HG02852 (cell line): ENCODE measurements around the gene CNPY3.
A peak's percentile ranks its signal among the peaks of the same experiment; 100 is the strongest.

Experiments used
- ATAC-seq: cut with Tn5 transposase; IDR thresholded peaks from one replicate; pipeline ENCODE4 v1.9.1; 2021; ENCODE audit warnings: mild to moderate bottlenecking, moderate library complexity; ENCODE audit not compliant: unreplicated experiment

The CNPY3 gene

GRCh38 chr6:42958125-42958524, 28.8 kb downstream of the CNPY3 start:
- no peak for ATAC-seq

- no peak for ATAC-seq
Observed at GRCh38 chr6:42959917-42960242, 30.6 kb downstream of the CNPY3 start.

GRCh38 chr6:42960243-42961019, 31.2 kb downstream of the CNPY3 start, which contains the start of gene GNMT:
Gene GNMT, plus strand, starts transcription at chr6:42960754. Its CDS starts 14 bp downstream, at chr6:42960768.
- ATAC-seq = no peak

GRCh38 chr6:42961020-42961470, 31.8 kb downstream of the CNPY3 start:
- no peak for ATAC-seq

GRCh38 chr6:42962096-42962495, 32.8 kb downstream of the CNPY3 start:
- no peak for ATAC-seq

GRCh38 chr6:42962502-42963178, 33.4 kb downstream of the CNPY3 start:
- ATAC-seq = no peak

GRCh38 chr6:42963179-42963854, 34.0 kb downstream of the CNPY3 start:
- no peak for ATAC-seq

GRCh38 chr6:42963855-42964605, 34.8 kb downstream of the CNPY3 start:
- no peak for ATAC-seq

- no peak for ATAC-seq
Observed at GRCh38 chr6:42966571-42966970, 37.3 kb downstream of the CNPY3 start.

GRCh38 chr6:42967228-42967627, 37.9 kb downstream of the CNPY3 start:
- no peak for ATAC-seq

- ATAC-seq = no peak
Observed at GRCh38 chr6:42968126-42968701, 38.9 kb downstream of the CNPY3 start.

GRCh38 chr6:42968783-42969182, 39.5 kb downstream of the CNPY3 start:
- no peak for ATAC-seq

- no peak for ATAC-seq
Observed at GRCh38 chr6:42969431-42969830, 40.2 kb downstream of the CNPY3 start.

GRCh38 chr6:42969934-42970333, 40.7 kb downstream of the CNPY3 start:
- ATAC-seq = no peak

GRCh38 chr6:42970871-42971612, 41.8 kb downstream of the CNPY3 start:
- no peak for ATAC-seq

GRCh38 chr6:42971746-42972327, 42.6 kb downstream of the CNPY3 start:
- no peak for ATAC-seq

GRCh38 chr6:42973926-42974325, 44.6 kb downstream of the CNPY3 start:
- no peak for ATAC-seq

GRCh38 chr6:42974919-42975505, 45.7 kb downstream of the CNPY3 start:
- ATAC-seq = no peak

GRCh38 chr6:42978487-42978838, 49.2 kb downstream of the CNPY3 start:
- ATAC-seq = peak; percentile 29
